Epidermal melanocyte (primary cell): Measurements from ENCODE around the gene PLA2R1.

Experiments used
- DNase-seq: peaks from one replicate; pipeline ENCODE4 v3.0.0; 2011; ENCODE audit warnings: low spot score; ENCODE audit not compliant: insufficient read length

PLA2R1 gene

GRCh38 chr2:159936471-159936870 is 125.9 kb downstream of the PLA2R1 start:
- no peak for DNase-seq

- DNase-seq, result no peak
These were observed 128.7 kb downstream of the PLA2R1 start for GRCh38 chr2:159933727-159934049.

- no peak for DNase-seq
These were observed 129.2 kb downstream of the PLA2R1 start for GRCh38 chr2:159933040-159933726.

GRCh38 chr2:159926695-159927094 is 135.7 kb downstream of the PLA2R1 start:
- no peak for DNase-seq

- DNase-seq, result no peak
These were observed 136.4 kb downstream of the PLA2R1 start for GRCh38 chr2:159925975-159926374.

GRCh38 chr2:159922563-159922962 is 139.9 kb downstream of the PLA2R1 start:
- DNase-seq, result no peak

GRCh38 chr2:159921752-159922404 is 140.5 kb downstream of the PLA2R1 start:
- DNase-seq, result no peak

- no peak for DNase-seq
These were observed 145.9 kb downstream of the PLA2R1 start for GRCh38 chr2:159916511-159916910.

GRCh38 chr2:159913900-159914299 is 148.5 kb downstream of the PLA2R1 start:
- no peak for DNase-seq

GRCh38 chr2:159912580-159912979 is 149.8 kb downstream of the PLA2R1 start:
- no peak for DNase-seq

GRCh38 chr2:159910951-159911350 is 151.5 kb downstream of the PLA2R1 start:
- no peak for DNase-seq

GRCh38 chr2:159908623-159909022 is 153.8 kb downstream of the PLA2R1 start:
- DNase-seq, result no peak

- DNase-seq, result no peak
These were observed 154.5 kb downstream of the PLA2R1 start for GRCh38 chr2:159907909-159908308.

- no peak for DNase-seq
These were observed 156.3 kb downstream of the PLA2R1 start for GRCh38 chr2:159905926-159906714.

GRCh38 chr2:159904959-159905305 is 157.5 kb downstream of the PLA2R1 start:
- no peak for DNase-seq

- no peak for DNase-seq
These were observed 158.1 kb downstream of the PLA2R1 start, which contains the start of gene LY75 for GRCh38 chr2:159904127-159904958. Gene LY75 (minus strand): TSS chr2:159904756.

- DNase-seq, result no peak
These were observed 158.8 kb downstream of the PLA2R1 start for GRCh38 chr2:159903443-159904126.

GRCh38 chr2:159902722-159903121 is 159.7 kb downstream of the PLA2R1 start:
- DNase-seq, result no peak

GRCh38 chr2:159900343-159900742 is 162.1 kb downstream of the PLA2R1 start:
- no peak for DNase-seq

GRCh38 chr2:159898441-159898840 is 164.0 kb downstream of the PLA2R1 start:
- no peak for DNase-seq

- DNase-seq, result no peak
These were observed 164.7 kb downstream of the PLA2R1 start for GRCh38 chr2:159897720-159898119.
